ENCODE measurements around the gene KRTAP10-12.
"Not testable (repeated sequence)": the region's sequence is repeated elsewhere in the genome, so short reads cannot be mapped to it uniquely, and the experiment has no call there.

Gene KRTAP10-12, protein sequence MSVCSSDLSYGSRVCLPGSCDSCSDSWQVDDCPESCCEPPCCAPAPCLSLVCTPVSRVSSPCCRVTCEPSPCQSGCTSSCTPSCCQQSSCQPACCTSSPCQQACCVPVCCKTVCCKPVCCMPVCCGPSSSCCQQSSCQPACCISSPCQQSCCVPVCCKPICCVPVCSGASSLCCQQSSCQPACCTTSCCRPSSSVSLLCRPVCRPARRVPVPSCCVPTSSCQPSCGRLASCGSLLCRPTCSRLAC

DNA sequence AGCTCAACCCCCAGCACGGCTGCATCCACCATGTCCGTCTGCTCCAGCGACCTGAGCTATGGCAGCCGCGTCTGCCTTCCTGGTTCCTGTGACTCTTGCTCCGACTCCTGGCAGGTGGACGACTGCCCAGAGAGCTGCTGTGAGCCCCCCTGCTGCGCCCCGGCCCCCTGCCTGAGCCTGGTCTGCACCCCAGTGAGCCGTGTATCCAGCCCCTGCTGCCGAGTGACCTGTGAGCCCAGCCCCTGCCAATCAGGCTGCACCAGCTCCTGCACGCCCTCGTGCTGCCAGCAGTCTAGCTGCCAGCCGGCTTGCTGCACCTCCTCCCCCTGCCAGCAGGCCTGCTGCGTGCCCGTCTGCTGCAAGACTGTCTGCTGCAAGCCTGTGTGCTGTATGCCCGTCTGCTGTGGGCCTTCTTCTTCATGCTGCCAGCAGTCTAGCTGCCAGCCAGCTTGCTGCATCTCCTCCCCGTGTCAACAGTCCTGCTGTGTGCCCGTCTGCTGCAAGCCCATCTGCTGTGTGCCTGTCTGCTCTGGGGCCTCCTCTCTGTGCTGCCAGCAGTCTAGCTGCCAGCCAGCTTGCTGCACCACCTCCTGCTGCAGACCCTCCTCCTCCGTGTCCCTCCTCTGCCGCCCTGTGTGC, at the start of gene KRTAP10-12:
KRTAP10-12 (plus strand) TSS at position 1 of the 639 bp plus-strand sequence; CDS start at position 31, 30 bp downstream.
- DNase-seq: not testable (repeated sequence)

DNA sequence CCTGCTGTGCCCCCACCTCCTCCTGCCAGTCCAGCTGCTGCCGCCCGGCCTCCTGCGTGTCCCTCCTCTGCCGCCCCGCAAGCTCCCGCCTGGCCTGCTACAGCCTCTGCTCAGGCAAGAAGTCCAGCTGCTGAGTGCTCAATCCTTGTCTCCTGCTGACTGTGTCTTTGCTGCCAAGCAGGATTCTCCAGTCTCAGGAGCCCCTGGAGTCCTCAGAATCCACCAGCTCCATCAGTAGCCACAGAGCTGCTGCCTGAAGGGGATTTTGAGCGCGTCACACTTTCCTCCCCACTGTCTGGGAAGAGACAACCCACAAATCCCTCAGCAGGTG, 49.8 kb upstream of the KRTAP10-12 start:
- DNase-seq: no peak

DNA sequence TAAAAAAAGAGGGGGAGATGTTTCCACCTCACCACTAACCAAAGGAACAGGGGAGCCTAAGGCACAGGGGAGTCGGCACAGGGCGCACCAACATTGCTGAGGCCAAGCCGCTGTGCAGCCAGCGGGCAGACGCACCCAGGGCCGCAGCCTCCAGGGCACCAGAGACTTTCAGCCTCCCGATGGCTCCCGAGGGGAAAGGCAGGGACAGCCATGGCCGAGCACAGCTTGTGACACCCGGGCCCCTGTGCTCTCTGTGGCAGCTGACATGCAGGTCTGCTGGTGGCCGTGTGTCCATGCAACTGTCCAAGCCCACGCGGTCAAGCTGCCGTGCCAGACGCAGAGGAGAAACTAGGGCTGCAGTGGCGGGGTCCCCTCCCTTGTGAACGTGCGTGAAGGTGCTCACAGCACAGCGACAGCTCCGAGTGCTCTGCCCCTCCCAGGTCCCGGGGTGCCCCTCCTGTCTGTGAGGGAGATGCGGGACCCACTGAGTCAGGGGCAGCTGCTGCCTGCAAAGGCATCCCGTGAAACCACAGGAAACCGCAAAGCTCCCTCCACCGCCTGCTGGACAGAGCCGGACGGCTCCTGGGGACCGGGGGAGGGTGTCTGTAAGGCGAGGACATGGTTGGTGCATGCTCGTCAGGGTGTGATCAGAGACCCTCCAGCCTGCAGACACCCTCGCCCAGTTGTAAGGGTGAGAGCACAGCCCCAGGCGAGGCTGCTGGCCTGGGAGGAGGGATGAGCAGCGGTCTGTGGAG, 48.2 kb upstream of the KRTAP10-12 start:
- DNase-seq: no peak

DNA sequence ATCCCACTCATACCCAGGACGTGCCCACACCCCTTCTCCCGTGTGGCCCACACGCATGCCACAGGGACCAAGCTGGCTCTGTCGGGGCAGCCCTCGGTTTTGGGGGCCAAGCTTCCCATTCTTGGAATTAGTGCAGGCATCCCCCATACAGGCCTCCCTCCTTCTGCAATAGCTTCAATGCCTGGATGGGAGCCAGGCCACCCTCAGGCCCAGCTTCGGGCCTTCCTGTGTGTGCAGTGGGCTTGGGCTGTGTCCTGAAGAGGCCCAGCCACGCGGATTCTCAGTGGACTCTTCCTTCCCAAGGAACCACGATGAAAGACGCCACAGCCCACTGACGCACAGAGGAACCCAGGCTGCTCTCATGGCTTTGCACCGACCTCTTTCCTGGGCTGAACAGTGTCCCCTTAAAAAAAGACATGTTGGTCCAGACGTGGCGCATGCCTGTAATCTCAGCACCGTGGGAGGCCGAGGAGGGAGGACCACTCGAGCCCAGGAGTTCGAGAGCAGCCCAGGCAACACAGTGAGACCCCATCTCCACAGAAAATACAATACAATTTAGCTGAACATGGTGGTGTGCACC, 47.4 kb upstream of the KRTAP10-12 start:
- no peak for DNase-seq

DNA sequence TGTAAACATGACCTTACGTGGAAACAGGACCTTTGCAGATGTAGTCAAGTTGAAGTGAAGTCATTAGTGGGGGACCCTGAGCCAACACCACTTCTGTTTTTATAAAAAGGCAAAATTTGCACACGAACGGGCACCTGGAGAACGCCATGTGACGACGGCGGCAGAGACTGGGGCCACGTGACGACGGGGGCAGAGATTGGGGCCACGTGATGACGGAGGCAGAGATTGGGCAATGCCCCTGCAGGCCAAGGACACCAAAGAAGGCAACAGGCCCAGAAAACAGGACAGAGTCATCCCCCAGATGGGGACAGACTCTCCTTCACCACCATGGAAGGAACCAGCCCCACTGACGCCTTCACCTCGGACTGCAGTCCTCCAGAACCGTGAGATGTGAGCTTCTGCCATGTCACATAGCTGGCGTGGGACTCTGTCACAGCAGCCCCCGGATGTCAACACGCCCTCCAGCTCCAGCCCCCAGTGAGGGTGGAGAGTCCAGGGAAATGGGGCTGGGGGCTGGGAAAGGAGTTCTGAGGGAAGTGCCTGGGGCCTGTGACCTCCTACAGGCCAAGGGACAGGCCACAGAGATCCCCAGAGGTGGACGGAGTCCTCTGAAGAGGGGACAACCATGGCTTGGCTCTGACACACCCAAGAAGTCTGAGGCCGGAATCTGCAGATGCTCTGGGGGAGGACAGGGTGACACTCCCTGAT, 46.6 kb upstream of the KRTAP10-12 start:
- DNase-seq: no peak

DNA sequence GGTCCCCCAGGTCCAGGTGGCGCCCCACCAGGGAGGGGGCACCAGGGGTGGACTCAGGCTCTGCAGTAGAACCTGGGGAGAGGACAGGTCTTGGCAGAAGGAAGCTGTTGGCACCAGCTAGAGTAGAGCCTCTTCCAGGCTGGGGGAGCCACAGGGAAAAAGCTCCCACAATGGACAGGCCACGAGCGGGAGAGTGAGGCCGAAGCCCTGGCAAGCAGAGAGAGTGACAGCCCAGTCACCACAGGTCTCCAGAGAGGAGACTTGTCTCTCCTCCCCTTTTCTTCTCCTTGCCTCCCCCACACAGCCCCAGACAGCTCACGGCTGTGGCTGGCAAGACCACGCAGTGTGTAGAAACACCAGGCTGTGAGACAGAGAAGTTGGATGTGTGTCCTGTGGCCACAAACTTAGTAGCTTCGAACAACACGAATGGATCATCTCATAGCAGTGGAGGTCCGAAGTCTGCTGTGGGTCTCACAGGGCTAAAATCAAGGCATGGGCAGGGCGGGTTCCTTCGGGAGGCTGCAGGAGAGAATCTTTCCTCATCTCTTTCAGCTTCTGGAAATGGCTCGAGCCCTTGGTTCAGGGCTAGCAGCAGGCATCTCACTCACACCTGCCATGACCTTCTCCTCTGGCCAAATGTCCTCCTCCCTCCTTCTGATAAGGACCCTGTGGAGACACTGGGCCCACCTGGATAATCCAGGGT, 45.8 kb upstream of the KRTAP10-12 start:
- DNase-seq: no peak

DNA sequence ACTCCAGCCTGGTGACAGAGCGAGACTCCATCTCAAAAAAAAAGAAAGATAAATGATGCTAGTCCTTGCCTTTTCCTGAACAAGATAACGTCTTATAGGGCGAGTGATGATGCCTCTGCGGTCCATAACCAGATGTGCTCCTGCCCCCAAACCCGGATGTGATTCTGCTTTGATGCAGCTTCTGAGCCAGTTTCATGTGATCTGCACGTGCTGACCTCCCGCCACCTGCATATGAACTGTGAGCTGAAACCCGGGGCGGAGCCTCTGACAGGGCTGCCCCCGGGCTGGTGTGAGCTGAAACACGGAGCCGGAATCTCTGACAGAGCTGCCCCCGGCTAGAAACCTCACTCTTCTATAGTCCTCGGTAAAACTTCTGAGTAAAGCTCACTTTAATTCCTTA, 43.8 kb upstream of the KRTAP10-12 start:
- no peak for DNase-seq

DNA sequence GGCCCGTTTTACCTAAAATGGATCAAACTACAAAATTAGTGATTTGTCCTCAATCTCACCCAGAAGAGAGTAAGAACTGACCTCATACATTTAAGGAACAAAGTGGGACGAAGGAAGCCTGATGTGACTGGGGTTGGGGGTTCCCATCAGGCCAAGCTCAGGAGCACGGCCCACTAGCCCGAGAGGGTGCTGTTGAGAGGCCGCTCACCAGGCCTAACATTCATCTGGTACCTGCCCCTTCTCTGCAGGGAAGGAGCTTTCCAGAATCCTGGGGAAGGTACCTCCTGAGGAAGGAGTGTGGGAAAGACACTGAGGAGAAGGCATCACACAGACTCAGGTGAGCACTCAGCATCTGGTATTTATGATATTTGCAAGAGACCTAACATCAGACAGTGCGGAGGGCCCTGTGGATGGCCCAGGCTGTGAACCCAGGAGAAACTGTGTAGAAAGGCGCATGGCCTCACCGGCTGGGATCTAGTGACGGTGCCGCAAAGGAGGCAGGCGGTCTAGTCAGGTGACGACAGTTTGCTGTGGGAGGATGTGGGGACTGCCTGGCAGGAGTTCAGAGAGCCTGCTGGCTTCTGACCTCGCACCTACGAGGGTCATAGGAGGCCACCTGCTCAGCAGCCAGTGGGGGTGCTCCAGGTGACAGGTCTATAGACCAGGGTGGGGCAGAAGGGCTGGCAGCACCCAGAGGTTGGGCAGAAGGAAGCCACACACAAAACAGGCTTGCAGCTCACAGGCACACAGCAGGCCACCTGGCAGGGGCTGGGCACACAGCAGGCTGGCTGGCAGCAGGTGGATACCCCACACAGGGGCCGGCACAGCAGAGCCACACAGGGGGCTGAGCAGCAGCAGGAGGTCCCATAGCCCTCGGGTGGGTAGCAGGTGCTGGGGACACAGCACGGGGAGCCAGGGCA, 43.1 kb upstream of the KRTAP10-12 start:
- no peak for DNase-seq

DNA sequence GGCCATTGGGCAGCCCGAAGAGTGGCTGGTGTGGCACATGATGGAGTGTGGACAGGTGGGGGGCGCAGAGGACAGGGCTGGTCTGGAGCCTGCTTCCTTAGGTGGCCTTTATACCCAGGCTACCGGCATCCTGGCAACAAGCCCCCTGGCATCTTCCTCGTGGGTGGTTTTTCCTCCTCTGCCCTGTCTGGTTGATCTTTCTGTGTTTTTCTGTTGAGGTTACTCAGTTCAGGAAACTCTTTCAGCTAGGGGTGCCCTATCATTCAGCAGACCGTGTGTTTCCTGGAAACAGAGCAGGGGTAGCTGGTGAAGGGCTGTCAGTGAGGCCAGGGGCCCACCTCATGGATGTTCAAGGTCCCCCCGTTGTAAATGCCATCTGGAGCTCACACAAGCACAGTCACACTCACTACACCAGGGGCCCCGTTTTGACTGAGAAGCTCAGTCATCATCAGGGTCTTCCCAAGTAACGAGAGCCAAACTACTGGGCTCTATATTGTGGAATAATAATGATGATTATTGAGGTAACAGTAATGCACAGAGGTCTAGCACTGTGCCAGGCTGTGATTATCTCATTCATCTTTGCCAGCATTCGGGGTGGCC, 42.3 kb upstream of the KRTAP10-12 start, which contains the start of gene KRTAP12-4:
KRTAP12-4 (minus strand) TSS at position 84 of the 600 bp plus-strand sequence; CDS start at position 39, 45 bp downstream.
- DNase-seq: no peak

DNA sequence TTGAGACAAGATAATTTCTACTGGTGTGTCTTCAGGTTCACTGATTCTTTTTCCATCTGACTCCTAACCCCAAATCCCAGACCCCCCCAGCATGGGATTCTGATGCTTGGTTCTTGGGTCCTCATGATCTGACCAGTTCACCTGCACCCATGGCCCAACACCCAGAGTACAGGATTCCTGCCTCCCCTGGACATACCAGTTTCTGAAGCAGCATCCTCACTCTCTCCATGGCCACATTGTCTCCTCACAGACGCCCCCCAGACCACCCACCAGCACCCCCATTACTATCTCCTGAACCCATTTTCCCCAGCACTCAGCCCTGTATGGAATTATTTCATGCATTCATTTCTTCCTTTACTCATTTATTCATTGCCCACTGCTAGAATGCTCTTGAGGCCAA, 40.1 kb upstream of the KRTAP10-12 start:
- DNase-seq: no peak

DNA sequence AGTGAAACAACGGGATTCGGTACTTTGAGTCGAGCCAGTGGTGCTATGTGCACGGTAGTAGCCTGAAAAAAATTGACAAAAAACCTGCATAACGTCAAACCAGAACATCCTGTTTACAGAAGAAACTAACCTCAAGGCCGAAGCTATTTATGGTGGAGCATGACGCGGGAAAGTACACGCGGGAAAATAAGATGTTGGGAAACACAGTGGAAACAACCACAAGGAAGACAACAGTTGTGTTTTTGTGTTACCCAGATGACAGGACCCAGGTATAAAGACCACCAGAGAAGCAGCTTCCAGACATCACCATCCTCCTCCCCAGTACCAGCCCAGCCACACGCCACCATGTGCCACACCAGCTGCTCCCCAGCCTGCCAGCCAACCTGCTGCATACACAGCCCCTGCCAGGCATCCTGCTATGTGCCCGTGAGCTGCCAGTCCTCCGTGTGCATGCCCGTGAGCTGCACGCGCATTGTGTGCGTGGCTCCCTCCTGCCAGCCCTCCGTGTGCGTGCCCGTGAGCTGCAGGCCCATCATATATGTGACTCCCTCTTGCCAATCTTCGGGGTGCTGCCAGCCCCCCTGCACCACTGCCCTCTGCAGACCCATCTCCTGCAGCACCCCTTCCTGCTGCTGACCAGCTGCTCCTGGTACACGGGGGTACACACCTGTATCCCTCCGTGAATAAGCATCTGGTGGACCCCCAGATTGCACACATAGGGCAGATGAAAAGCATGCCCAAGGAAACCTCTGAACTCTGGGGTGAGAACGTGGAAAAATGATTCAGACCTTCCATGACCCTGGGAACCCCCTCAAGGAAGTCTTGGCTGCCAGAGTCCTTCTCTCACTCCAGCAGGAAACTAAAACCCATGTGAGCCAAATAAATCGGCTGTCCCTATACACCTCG, 39.1 kb upstream of the KRTAP10-12 start, which contains the start of gene KRTAP12-3:
KRTAP12-3 (plus strand) TSS at position 298 of the 906 bp plus-strand sequence; CDS start at position 346, 48 bp downstream.
- DNase-seq: no peak

DNA sequence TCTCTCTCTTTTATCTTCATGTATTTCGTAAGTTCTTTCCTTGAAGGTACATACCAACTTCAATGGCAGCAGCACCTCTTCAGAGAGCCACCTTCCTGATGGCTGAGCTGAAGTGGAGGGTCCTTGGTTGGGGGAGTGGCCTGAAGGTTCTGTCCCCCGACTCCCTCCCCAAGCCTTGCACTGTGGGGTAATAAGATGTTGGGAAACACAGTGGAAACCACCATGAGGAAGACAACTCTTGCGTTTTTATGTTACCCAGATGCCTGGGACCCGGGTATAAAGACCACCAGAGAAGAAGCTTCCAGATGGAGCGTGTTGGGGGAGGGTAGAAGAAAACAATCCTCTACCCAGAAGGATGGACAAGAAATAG, 38.4 kb upstream of the KRTAP10-12 start:
- no peak for DNase-seq

DNA sequence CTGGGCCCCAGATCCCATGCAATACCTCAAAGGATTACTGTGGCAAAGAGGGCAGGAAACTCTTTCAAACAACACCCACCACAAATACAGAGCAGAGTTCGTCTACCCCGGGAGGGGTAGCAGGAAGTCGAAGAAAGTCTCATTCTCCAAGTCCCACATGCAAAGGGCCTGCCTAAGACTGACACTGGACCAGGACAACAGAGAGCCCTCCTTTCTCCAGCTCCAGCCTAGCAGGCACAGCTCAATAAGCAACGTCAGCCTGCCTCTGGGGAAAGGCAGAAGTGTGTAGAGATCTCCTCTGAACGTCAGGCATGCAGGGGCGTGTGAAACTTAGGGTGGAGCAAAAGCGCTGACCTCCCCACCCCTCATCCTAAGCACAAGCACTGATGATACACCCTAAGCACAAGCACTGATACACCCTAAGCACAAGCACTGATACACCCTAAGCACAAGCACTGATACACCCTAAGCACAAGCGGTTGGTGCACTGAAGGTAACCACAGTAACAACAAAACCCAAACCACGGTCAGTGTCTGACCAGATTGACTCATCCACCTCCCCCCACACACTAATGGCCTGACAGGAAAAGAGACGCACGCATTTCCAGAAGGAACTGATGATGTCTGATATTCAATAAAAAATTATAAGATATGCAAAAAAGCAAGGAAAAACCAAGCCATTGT, 37.9 kb upstream of the KRTAP10-12 start:
- DNase-seq: no peak

DNA sequence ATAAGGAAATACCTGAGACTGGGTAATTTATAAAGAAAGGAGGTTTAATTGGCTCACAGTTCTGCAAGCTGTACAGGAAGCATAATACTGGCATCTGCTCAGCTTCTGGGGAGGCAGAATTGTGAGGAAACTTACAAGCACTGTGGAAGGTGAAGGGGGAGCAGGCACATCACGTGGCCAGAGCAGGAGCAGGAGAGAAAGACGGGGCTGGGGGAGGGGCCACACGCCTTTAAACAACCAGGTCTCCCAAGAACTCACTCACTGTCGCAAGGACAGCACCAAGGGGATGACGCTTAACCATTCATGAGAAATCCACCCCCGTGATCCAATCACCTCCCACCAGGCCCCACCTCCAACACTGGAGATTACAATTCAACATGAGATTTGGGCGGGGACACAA, 35.4 kb upstream of the KRTAP10-12 start:
- DNase-seq: not testable (repeated sequence)

DNA sequence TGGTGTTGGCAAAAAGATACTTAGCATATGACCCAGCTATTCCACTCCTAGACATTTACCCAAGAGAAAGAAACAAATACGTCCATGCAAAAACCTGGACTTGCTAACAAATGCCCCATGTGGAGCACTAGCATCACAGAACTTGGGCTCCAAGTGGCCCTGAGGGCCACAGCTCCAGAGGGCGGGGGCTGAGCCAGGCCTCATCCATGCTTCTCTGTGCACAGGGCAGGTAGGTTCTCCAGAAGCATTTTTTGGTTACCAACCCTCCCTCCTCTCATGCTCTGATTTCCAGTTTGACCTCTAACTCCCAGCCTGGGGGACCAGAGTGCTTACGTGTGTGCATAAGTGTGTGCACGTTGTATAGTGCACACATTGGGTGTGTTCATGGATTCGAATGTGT, 32.3 kb upstream of the KRTAP10-12 start:
- DNase-seq: no peak

DNA sequence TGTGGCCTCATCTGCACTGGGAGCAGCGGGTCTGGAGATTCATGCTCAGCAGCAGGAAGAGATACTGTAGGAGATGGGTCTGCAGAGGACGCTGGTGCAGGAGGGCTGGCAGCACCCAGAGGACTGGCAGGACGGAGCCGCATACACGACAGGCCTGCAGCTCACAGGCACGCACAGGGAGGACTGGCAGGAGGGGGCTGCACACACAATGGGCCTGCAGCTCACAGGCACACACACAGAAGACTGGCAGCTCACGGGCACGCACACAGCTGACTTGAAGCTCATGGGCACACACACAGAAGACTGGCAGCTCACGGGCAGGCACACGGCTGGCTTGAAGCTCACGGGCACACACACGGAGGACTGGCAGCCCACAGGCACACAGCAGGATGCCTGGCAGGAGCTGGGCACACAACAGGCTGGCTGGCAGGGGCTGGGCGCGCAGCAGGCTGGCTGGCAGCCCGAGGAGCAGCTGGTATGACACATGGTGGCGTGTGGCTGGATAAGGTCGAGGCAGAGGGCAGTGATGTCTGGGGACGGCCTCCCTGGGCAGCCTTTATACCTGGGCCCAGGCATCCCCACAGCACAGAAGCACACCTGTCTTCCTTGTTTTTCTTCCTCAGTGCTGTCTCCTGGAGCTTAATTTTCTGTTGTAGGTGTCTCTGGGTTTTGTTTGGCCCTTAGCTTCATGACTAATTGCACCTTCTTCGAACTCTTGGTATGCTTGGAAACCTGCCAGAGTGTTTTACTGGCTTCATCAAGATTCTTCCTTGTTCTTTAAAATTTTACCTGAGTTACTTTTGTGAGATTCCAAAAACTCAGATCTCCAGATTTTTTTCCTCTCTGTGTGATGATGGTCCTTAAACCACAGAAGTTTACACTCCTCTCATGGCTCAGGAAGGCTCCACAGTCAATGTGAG, 30.3 kb upstream of the KRTAP10-12 start, which contains the start of gene KRTAP12-2:
KRTAP12-2 (minus strand) TSS at position 527 of the 920 bp plus-strand sequence; CDS start at position 486, 41 bp downstream.
- DNase-seq: no peak

DNA sequence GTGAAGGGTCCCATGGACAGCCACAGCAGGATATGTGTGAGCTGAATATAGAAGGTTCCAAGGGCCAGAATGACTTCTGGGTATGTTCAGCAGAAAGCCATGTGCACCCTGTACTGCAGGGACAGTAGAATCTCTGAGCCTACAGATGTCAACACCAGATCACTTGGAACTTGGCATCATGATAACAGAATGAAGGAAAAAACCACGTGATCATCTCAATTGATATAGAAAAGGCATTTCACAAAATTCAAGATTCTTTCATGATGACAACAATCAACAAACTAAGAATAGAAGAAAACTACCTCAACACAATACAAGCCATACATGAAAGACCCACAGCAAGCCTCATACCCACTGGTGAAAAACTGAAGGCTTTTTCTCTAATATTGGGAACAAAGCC, 29.4 kb upstream of the KRTAP10-12 start:
- DNase-seq: no peak

All from NCI-H2171 (cell line).